GM18505 (cell line): ENCODE measurements around the gene DDX27.
"Not testable (repeated sequence)": the region's sequence is repeated elsewhere in the genome, so short reads cannot be mapped to it uniquely, and the experiment has no call there.

ENCODE experiments used
- ATAC-seq: cut with Tn5 transposase; IDR thresholded peaks from one replicate; pipeline ENCODE4 v1.9.1; 2021; ENCODE audit not compliant: unreplicated experiment
- POLR2A ChIP-seq: IDR thresholded peaks from 4 replicates; pipeline ENCODE4 v1.6.1; 2011; ENCODE audit warnings: borderline replicate concordance; ENCODE audit not compliant: insufficient read depth, insufficient read length; ENCODE audit errors: extremely low read depth

The DDX27 gene

GRCh38 chr20:49216991-49217578 lies 2.1 kb upstream of the DDX27 start:
- ATAC-seq = no peak
- no peak for TF ChIP-seq POLR2A

- ATAC-seq = not testable (repeated sequence)
Measured at GRCh38 chr20:49218739-49219090, 501 bp upstream of the DDX27 start.

- TF ChIP-seq POLR2A = no peak
- no peak for ATAC-seq
Measured at GRCh38 chr20:49219924-49220831, 962 bp downstream of the DDX27 start.

GRCh38 chr20:49225896-49226295 lies 6.7 kb downstream of the DDX27 start:
- ATAC-seq = no peak
- TF ChIP-seq POLR2A = no peak

- ATAC-seq = no peak
- no peak for TF ChIP-seq POLR2A
Measured at GRCh38 chr20:49228676-49229075, 9.5 kb downstream of the DDX27 start.

GRCh38 chr20:49229381-49229780 lies 10.2 kb downstream of the DDX27 start:
- TF ChIP-seq POLR2A = no peak
- no peak for ATAC-seq

GRCh38 chr20:49230021-49230420 lies 10.8 kb downstream of the DDX27 start:
- TF ChIP-seq POLR2A = no peak

GRCh38 chr20:49230561-49231133 lies 11.4 kb downstream of the DDX27 start:
- ATAC-seq = no peak
- TF ChIP-seq POLR2A = no peak

More at GRCh38 chr20:49230021-49230420, 10.8 kb downstream of the DDX27 start:
- no peak for ATAC-seq

- TF ChIP-seq POLR2A = no peak
- no peak for ATAC-seq
Measured at GRCh38 chr20:49231471-49231870, 12.3 kb downstream of the DDX27 start.

GRCh38 chr20:49233226-49233625 lies 14.0 kb downstream of the DDX27 start:
- TF ChIP-seq POLR2A = no peak
- ATAC-seq = no peak

- TF ChIP-seq POLR2A = no peak
- no peak for ATAC-seq
Measured at GRCh38 chr20:49234831-49235230, 15.6 kb downstream of the DDX27 start.

GRCh38 chr20:49236301-49236700 lies 17.1 kb downstream of the DDX27 start:
- ATAC-seq = no peak
- TF ChIP-seq POLR2A = no peak

GRCh38 chr20:49237531-49237930 lies 18.3 kb downstream of the DDX27 start:
- TF ChIP-seq POLR2A = no peak
- no peak for ATAC-seq
